NCI-H1417 treated with DMSO at 0.1 percent for 48 hours (cell line): Measurements from ENCODE around the gene PZP.
"Not testable (repeated sequence)": the region's sequence is repeated elsewhere in the genome, so short reads cannot be mapped to it uniquely, and the experiment has no call there.

Experiments used
- DNase-seq: peaks from one replicate; lab custom pipeline; 2025; lab: John Stamatoyannopoulos, UW

PZP gene

DNA sequence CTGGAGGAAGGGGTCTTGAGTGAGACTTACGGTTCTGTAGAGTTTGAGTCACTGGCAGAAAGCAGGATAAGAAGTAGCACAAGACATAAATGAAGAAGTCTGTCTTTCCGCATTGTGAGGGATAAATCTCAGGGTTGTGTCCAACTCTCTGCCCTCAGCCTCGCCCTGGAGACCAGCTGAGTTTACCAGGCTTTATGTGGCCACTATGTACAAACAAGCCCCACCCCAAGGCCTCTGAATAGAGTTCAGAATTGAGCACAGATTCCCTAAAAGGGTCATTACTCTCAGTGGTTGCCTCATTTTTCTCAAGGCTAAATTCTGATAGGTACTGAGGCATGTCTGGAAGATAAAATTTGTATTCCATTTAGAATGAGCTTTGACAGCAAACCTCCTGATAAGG lies at the start of gene PZP:
TSS of gene PZP (minus strand) at position 167 of the 400 bp plus-strand sequence. CDS start at position 113, 54 bp downstream.
- DNase-seq = no peak

DNA sequence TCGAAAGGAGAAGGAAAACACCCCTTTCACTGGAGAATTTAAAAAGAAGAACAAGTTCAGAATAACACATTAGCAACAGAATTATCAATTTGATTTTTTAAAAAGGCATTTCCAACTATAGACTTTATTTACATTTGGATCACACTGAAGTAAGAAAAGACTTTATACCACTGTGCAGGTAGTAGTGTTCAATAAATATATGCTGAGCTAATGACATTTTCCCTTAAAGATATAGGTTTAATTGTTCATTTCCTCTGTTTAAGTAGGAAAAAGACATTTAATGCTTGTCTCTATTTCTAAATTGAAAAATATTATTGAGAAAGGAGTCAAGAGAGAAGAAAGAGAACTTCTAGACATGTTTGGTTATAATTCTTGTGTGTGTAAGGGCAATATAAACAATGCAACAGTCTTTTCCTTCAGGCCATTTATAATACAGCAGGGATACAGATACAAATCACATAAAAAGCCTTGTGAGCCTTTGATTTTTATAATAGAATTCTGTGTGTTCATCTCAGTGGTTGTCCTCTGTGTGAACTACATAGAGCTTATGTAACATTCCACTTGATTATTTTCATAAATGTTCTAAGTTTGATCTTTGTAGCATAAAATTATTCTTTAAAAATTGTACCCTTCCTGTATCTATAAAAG lies 48.7 kb upstream of the PZP start:
- no peak for DNase-seq

DNA sequence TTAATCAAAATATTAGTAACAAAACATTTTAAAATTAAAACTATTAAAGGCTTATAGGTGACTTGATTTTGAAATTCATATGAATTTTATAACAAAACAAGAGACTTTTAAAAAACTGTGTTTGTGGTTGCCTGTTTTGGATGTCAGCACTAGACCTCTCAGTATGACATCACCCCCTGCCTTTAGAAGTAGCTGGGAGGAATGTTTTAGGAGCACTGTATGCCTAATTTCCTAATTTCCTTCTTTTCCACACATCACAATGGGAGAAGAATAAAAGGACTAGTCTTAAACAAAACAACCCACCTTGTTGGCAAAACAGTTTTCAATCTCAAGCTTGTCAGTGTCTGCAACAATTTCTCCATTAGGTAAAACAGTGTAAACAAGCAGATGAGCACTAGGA lies 48.1 kb upstream of the PZP start:
- DNase-seq = no peak

DNA sequence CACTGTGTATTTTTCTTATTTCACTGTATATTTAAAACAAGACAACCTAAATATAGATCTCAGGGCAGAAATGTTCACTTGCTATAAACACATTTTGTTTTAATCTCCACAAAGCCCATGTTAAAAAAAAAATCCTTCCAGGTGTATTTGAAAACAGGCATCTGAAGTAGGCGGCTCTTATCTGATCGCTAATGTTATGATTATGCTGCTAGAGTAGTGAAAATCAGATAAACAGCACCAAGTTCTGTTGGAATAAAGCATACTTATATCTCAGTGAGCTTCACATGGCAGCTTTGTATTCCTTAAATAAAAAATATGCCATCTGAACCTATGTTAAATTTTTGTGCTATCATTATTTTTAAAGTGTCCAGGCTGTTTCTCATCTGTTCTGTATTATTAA lies 47.6 kb upstream of the PZP start:
- DNase-seq = no peak

DNA sequence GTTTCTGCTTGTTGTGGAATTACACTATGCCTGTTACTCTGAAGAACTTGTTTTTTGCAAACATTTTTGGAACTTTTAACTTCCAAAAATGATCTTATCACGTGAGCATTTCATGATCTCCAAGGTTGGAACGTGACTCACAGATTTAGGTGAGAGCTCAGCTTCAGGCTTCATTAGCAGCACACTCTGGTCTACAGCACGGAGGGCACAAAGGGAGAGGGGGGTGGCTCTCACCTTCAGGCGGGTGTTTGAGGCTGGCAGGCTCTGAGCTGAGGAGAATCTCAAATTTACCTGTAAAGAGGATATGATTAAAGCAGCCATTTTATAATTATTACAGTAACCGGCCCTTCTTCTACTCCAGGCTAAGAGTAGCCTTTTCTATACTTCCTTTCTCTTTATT lies 45.3 kb upstream of the PZP start:
- no peak for DNase-seq

DNA sequence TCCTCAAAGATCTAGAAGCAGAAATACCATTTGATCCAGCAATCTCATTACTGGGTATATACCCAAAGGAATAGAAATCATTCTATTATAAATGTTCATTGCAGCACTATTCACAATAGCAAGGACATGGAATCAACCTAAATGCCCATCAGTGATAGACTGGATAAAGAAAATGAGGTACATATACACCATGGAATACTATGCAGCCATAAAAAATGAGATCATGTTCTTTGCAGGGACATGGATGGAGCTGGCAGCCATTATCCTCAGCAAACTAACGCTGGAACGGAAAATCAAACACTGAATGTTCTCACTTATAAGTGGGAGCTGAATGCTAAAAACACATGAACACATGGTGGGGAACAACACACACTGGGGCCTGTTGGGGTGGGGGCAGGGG lies 44.6 kb upstream of the PZP start:
- not testable (repeated sequence) for DNase-seq

DNA sequence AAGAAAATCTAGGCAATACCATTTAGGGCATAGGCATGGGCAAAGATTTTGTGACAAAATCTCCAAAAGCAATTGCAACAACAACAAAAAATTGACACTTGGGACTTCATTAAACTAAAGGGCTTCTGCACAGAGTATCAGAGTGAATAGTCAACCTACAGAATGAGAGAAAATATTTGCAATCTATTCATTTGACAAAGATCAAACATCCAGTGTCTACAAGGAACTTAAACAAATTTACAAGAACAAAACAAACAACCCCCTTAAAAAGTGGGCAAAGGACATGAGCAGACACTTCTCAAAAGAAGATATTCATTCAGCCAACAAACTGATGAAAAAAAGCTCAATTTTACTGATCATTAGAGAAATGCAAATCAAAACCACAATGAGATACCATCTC lies 44.1 kb upstream of the PZP start:
- no peak for DNase-seq

DNA sequence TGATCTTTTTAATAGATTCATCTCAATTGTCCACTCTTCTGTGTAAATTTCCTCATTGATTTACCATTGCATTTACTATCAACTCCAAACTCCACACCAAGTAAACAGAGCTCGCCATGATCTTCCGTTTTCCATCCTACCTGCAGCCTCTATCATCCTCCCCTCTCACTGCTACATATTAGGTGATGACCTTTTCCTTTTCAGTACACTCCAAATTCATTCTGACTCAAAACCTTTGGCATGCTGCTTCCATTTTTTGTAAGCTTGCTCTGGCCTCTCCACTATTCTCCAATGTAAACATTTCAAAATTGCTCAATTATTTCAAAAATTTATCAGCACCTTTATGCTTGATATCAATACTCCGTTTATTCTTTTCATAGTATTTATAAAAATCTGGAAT lies 40.2 kb upstream of the PZP start:
- DNase-seq = no peak

DNA sequence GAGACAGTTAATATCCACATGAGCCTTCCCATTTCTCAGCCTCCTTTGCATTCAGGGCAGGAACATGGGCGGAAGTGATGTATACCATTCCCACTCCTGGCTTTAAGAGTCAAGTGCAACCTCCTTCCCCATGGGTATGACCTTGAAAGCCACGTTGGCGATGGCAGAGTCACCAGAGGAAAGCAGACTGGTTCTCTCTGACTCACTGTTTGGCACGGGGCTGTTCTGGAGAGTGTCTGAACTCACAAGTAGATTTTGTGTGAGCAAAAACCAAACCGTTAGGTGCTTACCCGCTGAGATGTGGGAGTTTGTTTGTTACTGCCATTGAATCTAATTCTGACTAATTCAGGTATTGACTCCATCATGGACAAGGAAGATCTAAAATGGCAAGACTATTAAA lies 36.7 kb upstream of the PZP start:
- DNase-seq = no peak

DNA sequence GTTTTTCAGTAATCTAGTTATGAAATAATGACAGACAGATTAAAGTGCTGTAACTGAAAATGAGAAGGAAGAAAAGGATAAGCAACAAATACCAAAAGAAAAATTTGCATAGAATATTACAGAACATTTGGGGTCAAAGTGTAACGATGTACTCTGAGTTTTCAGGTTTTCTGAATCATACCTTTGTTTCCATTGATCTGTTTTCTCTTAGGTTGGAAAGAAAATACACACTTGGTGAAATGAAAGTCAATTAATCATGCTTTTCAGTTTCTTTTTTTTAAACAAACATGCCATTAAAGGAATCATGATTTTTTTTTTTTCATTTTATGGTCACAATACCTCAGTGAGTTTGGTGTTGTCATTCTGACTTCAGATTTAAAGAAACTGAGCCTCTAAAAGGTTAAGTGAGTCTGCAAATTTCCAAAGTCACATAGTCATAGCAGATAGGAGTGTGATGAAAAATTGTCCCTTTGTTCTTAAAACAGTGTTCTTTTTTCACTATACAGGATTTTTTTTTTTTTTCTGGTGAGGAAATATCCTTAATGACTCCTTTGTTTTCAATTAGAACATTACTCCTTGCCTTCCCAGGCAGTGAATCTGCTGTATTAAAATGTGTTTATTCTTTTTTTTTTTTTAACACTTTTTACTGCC lies 35.9 kb upstream of the PZP start:
- no peak for DNase-seq

DNA sequence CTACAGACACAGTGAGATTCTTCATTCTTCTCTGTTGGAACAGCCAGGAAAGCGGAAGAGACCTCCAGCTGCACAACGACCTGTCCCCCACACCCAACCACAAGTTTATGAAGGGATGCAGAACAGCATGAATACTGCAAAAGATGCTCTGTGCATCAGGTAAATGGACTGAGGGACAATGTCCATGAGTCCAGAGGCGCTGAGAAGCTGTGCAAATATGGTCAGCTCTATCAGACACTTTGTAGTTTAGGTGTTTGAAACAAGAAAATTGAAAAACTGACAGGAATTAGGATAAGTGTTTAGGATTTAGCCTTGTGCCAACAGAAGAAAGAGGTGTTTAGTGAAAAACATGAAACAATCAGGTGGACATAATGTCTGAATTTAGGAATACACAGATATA lies 33.1 kb upstream of the PZP start:
- DNase-seq = no peak

DNA sequence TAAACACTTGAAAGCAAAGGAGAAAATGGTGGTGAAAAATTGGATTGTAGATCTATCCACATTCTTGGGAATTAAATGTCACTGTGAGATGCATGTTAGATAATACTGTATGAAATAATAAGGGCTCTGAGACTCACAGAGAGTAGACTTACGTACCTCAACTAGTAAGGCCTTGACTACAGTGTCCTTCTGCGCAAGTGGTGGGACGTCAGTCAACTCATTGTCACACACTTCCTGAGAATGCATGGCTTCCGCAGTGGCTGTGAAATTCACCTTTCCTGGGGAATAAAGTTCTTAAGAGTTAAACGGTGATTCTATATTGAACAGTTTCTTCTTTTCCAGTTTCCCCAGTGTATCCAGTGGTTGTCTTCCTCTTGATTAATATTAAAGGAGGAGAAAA lies 32.6 kb upstream of the PZP start:
- DNase-seq = no peak

DNA sequence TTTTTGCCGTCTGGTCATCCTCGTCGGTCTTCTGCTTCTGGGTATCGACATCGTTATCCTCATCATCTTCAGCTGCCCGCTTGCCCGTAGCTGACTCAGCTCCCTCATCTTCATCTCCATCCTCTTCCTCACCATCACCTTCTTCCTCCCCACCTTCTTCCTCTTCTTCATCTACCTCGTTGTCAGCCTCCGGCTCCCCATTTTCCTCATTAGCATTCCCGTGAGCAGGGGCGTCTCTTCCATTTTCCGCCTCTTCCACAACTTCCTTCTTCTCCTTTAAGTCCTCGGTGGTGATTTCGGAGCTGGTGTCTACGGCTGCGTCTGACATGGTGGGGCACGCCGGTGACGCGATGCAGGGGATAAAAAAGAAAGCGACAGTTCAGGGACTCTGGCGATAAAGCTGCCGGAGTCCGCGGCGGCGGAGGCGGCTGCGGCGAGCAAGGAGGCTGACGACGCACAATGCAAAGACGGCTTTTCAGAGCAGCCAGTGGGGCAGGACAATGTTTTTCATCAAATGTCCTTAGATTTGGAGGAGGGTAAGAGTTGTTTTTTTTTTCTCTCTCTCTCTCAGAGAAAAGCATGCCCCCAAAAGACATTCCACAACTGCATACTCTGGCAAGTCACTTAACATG lies 31.9 kb upstream of the PZP start:
- DNase-seq = not testable (repeated sequence)

DNA sequence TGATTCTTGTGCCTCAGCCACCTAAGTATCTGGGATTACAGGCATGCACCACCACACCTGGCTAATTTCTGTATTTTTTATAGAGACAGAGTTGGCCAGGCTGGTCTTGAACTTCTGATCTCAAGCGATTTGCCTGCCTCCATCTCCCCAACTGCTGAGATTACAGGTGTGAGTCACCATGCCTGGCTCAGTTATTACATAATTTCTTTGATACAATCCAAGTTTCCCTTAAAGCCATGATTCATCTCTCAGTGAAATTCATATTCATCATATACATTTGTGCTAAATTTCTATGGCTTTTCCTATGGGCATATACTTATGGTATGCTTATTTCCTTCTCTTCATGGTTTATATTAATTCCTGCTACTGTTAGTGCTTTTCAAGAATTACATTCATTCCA lies 29.1 kb upstream of the PZP start:
- DNase-seq = no peak

DNA sequence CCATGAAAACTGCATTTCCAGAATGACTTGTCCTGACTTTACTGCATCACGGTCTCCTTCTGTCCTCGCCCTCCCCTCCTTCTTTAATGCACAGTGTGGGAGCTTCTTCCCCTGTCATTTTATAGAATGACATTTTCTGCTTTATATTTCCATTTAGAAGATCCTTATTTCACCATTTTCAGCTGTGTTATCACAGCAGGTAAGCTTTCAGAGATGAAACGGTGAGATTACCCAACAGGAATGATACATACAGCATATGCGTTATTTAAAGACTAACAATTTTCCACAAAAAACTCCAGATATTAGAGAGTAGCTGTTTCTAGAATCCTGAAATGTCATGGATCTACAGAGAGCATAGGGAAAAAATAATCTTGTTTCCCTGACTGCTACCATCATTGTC lies 27.3 kb upstream of the PZP start:
- DNase-seq = no peak

DNA sequence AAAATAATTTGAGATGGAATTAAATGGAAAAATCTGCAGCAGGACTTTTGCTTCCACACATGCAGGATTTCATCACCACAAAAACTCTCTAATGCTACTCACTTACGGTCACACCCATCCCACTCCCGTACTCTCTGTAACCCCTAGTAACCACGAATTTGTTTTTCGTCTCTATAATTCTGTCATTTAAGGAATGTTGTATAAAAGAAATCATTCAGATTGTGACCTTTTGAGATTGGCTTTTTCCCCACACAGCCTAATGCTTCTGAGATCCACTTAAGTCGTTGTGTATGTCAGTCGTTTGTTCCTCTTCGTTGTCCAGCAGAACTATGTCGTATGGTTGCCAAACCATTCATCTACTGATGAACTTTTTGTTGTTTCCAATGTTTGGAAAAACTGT lies 19.8 kb upstream of the PZP start:
- DNase-seq = no peak

DNA sequence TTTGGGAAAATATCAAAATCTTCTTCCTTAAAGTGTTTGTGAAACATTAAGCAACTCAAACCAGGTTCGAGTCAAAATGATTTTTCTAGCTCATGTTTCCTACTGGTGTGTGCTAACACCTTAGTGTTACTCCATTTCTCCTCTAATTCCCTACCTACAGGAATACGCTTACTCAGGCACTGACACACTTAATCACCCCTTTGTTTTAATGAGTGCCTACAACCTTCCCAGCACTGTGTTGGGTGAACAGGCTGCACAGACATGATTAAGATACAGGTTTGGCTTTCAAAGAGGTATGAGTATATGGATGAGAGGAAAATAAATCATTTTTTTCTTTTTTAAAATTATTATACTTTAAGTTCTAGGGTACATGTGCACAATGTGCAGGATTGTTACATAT lies 15.6 kb upstream of the PZP start:
- DNase-seq = no peak

DNA sequence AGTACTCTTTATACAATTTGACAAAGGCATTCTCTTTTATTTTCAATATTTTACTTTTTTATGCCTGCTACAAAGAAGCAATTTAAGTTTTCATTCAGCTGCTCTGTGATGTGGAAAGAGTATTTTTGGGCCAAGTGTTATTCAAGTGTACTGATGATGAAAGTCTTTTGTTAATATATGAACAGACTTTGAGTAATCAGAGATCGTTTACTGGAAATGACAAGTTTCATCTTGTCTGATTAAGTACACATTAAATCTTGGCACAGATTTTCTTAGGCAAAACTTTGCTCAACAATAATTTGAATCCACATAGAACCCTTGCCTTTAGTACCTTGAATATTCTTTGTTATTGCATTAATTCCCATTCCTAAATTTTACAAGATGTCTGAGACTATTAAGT lies 13.3 kb upstream of the PZP start:
- no peak for DNase-seq

DNA sequence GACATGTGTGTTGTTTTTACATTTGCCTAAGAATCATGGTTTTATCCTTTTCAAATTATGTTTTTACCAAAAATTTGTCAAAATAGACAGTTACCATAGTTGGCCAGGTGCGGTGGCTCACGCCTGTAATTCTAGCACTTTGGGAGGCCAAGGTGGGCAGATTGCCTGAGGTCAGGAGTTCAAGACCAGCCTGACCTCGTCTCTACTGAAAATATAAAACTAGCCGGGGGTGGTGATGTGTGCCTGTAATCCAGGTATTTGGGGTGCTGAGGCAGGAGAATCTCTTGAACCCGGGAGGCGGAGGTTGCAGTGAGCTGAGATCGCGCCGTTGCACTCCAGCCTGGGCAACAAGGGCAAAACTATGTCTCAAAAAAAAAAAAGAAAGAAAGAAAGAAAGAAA lies 12.8 kb upstream of the PZP start:
- not testable (repeated sequence) for DNase-seq

DNA sequence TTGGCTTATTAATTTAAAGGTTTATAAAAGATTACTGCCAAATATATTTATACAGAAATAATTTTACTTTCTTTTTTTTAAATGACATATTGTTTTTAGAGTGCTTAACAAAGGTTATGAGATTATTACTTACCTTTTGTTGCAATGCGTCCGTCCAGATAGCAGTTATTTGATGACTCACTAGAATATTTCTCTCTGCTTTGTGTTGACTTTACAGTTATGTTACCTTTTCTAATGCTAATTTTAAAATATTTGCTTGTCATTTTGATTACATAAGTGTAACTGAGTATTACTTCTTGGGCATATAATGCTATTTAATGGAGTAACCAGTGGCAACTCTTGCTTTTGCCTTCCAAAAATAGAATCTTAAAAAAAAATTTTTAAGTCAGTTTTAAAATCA lies 6.3 kb upstream of the PZP start:
- no peak for DNase-seq

DNA sequence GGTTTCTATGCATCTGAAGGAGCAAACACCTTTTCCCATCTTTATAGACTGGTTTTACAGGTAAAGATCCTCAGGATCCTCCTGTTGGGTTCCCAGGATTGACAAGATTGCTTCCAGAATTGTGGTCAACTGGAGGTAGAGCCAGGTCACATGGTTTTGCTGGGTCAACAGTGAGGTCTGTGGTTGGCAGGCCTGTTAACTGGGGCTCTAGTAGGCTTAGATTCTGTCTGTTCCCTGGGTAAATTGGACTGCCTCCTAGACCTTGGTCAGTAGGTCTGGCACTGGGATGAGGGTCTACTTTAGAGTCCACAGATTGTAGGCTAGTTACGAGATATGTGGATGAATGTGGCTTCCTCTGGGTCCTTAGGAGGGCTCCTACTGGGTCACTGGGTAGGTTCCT lies 3.5 kb upstream of the PZP start:
- DNase-seq = no peak

DNA sequence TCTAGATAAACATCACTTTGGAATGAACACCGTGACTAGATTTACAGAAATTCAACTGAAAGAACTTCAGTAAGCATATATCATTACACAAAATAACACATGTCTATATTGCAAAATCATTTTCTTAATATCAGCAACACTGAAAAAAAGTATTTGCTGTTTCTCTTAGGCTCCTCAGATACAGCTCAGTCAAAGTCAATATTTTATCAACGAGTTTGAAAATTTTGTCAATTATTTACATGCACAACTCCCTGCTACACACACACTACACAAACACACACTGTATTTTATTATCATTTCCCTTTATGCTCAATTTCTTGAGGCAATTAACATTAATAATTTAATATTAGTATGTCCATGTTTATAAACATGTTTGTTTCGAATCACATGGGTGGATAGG lies 3.8 kb downstream of the PZP start:
- DNase-seq = no peak

DNA sequence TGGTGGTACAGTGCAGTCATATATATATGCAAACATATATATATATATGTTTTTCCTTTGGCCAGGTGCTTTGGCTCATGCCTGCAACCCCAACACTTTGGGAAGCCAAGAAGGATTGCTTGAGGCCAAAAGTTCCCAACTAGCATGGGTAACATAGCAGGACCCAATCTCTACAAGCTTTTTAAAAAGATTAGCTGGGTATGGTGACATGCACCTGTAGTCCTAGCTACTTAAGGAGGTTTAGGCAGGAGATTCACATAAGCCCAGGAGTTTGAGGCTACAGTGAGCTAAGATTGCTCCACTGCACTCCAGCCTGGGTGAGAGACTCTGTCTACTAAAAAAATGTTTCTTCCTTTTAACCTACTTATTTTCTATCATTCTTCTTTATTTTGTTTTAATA lies 10.2 kb downstream of the PZP start:
- DNase-seq = no peak

DNA sequence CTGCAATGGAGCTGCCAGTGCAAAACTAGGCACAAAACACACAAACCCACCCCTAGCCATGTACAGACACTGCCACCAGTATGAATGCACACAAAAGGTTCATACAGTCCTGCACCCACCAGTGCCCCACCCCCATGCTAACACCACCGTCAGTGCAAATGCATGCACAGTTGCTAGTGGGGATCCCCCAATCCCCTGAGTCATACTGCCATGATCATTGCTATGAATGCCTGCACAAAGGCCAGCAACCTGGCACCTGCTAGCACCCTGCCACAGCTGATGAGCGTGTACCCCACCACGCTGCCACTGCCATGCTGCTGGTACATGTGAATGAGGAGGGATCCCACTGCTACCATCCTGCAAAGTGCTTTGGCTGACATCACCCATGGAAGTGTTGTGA lies 23.9 kb downstream of the PZP start:
- no peak for DNase-seq
